ENCODE data around the gene WDR62.
"Not testable (repeated sequence)": the region's sequence is repeated elsewhere in the genome, so short reads cannot be mapped to it uniquely, and the experiment has no call there.

Gene WDR62

DNA sequence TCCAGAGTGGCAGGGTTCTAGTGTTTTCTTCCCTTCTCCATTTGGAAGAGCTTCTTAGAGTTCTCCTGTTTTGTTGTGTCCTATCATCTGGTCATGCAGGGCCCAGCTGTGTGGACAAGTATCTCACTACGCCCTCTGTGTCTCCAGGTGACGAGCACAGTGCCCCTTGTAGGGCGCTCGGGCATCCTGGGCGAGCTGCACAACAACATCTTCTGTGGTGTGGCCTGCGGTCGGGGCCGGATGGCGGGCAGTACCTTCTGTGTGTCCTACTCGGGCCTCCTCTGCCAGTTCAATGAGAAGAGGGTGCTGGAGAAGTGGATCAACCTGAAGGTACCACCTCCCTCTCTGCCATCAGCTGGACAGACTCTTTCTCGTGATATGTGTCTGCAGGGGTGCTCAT is 13.0 kb downstream of the WDR62 start:
- no peak overlapping the region for H3K4me3 ChIP-seq (ENCODE audit: low read depth, low read length)
- TF ChIP-seq, protein P1, sequence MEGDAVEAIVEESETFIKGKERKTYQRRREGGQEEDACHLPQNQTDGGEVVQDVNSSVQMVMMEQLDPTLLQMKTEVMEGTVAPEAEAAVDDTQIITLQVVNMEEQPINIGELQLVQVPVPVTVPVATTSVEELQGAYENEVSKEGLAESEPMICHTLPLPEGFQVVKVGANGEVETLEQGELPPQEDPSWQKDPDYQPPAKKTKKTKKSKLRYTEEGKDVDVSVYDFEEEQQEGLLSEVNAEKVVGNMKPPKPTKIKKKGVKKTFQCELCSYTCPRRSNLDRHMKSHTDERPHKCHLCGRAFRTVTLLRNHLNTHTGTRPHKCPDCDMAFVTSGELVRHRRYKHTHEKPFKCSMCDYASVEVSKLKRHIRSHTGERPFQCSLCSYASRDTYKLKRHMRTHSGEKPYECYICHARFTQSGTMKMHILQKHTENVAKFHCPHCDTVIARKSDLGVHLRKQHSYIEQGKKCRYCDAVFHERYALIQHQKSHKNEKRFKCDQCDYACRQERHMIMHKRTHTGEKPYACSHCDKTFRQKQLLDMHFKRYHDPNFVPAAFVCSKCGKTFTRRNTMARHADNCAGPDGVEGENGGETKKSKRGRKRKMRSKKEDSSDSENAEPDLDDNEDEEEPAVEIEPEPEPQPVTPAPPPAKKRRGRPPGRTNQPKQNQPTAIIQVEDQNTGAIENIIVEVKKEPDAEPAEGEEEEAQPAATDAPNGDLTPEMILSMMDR (IDR thresholded peaks at IDR 0.05; ENCODE audit: low read depth, low read length): no peak

DNA sequence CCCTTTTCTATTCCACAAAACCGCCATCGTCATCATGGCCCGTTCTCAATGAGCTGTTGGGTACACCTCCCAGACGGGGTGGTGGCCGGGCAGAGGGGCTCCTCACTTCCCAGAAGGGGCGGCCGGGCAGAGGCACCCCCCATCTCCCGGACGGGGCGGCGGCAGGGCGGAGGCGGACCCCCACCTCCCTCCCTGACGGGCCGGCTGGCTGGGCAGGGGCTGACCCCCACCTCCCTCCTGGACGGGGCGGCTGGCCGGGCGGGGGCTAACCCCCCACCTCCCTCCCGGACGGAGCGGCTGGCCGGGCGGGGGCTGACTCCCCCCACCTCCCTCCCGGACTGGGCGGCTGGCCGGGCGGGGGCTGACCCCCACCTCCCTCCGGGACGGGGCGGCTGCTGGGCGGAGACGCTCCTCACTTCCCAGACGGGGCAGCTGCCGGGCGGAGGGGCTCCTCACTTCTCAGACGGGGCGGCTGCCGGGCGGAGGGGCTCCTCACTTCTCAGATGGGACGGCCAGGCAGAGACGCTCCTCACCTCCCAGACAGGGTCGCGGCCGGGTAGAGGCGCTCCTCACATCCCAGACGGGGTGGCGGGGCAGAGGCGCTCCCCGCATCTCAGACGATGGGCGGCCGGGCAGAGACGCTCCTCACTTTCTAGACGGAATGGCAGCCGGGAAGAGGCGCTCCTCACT is 14.3 kb downstream of the WDR62 start:
- not testable (repeated sequence) for H3K4me3 ChIP-seq (ENCODE audit: low read depth, low read length)

DNA sequence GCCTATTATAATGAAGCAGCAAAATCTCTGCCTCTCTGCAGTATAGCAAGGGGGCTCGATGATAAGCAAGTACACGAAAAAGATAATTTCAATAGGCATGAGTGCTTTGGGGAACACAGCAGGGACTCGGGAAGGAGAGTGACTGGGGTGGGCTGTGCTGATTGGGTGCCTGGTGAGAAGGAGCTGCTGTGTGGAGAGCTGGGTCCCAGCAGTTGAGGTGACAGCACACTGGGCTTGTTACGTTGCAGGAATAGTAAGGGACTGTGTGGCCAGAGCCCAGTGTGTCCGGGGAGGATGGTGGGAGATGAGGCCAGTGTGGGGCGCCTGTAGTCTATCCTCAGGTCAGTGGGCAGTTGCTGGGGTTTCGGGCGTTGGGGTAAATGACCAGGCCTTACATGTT is 17.4 kb downstream of the WDR62 start:
- H3K4me3 ChIP-seq (ENCODE audit: low read depth, low read length): no peak overlapping the region
- TF ChIP-seq, protein P1 (IDR thresholded peaks at IDR 0.05; ENCODE audit: low read depth, low read length): no peak

DNA sequence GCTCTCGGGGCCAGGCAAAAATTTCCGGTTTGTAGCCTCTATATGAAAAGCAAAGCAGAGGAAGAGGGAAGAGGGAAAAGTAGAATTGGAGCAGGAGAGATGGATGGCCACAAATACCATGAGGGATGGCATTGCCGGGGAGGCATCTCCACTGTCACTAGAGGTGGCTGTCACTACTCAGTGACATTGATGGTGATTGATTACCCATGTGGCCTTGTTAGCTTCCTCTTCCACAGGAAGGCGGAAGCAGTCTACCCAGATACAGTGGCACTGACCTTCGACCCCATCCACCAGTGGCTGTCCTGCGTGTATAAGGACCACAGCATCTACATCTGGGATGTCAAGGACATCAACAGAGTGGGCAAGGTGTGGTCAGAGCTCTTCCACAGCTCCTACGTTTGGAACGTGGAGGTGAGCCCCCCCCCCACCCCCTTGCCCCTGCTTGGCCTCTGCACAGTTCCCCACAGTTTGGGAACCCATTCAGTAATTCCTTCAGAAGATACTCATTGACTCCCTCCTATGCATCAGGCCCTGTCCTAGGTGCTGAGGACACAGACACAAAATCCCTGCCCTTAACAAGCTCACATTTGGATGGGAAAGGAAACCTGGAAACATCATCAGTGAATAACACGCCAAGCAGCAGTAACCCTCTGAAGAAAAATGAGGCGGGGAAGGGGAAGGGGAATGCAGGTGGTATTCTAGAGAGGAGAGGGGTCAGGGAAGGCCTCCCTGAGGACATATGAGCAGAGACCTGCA is 18.6 kb downstream of the WDR62 start:
- no peak overlapping the region for H3K4me3 ChIP-seq (ENCODE audit: low read depth, low read length)

DNA sequence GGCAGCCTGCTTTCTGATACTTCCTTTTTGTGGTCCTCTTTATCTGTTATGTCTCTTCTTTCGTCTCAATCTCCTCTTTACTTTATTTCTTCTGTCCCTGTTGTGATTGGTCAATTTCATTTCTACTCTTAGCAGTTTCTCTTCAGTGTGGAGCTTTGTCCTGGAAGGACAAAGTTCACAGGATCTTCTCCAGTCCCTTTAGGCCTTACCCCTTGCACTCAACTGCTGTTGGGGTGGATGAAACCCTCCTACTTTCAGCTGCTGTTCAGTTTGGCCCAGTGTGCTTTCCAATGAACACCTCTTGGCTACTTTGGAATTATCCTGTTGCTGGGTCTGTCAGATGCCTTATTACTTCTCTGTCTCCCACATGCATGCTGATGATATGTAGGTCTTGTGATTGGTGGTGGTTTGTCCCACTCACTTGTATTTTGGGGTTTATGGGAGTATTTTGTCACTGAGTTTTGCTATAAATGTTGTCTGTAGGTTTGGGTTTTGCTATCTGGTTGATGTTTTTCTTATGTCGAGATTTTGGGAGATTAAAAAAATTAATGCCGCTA is 24.8 kb downstream of the WDR62 start:
- no peak overlapping the region for H3K4me3 ChIP-seq (ENCODE audit: low read depth, low read length)
- TF ChIP-seq, protein P1 (IDR thresholded peaks at IDR 0.05; ENCODE audit: low read depth, low read length): no peak

More for the DNA sequence above, 18.6 kb downstream of the WDR62 start:
- TF ChIP-seq, protein P1 (IDR thresholded peaks at IDR 0.05; ENCODE audit: low read depth, low read length): no peak

DNA sequence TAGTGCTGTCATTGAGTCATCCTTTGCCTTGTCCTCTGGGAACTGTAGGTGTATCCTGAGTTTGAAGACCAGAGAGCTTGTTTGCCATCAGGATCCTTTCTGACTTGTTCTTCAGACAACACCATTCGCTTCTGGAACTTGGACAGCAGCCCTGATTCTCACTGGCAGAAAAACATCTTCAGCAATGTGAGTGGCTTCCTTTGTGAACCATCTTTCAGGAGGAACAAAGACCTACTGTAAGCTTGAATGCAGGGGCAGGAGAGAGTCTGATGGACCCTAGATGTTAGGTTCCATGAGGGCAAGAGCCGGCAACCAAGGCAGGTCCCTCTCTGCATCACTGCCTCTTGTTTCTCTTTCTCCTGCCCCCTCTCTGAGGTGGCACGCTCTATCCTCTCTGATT is 26.7 kb downstream of the WDR62 start:
- H3K4me3 ChIP-seq (ENCODE audit: low read depth, low read length): no peak overlapping the region
- TF ChIP-seq, protein P1 (IDR thresholded peaks at IDR 0.05; ENCODE audit: low read depth, low read length): no peak

DNA sequence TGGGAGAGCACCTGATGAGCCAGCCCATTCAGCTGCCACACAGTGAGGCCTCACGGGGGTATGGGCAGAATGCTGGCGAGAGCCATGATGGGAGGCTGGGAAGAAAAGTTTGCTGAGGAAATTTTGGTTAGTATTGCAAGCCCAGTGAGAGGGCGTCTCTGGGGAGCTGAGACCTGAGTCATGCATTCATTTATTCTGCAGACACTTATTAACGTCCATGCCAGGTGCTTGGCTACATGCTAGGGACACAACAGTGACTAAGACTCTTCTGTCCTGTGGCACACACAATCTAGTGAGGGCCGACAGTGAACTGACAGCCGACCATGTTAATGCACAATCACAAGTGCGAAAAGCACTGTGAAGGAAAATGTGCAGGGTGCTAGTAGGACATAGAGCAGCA is 27.2 kb downstream of the WDR62 start:
- no peak overlapping the region for H3K4me3 ChIP-seq (ENCODE audit: low read depth, low read length)
- TF ChIP-seq, protein P1 (IDR thresholded peaks at IDR 0.05; ENCODE audit: low read depth, low read length): no peak

Measured in WI38 (cell line).